Measurements from ENCODE around the gene ARHGEF18.
A peak's percentile ranks its signal among the peaks of the same experiment; 100 is the strongest.

Gene ARHGEF18

DNA sequence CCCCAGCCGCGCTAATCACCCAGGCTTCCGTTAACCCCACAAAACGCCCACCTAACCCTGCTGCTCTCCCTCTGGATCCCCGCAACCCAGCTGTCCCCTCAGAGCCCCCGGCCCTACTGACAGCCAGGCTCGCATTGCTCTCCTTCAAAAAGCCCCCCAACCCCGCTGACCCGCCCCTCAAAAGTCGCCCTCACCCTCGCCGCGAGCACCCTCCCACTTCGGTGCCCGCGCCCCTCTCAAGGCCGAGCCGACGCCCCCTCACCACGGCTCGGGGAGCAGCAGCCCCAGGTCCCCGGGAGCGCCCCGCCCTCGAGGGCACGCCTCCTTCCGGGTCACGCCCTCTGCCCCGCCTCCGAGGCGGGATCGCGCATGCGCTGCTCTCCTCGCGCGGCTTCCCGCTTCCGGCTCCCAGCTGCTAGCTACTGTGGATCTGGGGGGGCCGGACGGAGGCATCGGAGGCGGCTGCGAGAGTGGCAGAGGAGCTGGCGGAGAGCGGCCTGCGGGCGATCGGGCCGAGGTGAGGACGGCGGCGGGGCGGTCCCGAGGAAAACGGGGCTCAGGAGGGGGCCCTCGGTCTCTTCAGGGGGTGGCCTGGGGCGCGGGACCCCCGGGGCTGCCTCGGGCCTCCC is 46.1 kb downstream of the ARHGEF18 start (continued):
- TF ChIP-seq, protein P1, sequence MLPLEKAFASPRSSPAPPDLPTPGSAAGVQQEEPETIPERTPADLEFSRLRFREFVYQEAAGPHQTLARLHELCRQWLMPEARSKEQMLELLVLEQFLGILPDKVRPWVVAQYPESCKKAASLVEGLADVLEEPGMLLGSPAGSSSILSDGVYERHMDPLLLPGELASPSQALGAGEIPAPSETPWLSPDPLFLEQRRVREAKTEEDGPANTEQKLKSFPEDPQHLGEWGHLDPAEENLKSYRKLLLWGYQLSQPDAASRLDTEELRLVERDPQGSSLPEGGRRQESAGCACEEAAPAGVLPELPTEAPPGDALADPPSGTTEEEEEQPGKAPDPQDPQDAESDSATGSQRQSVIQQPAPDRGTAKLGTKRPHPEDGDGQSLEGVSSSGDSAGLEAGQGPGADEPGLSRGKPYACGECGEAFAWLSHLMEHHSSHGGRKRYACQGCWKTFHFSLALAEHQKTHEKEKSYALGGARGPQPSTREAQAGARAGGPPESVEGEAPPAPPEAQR (tag by site-specific recombination; IDR thresholded peaks at IDR 0.05), result no peak
- TF ChIP-seq ZBTB21 (tag by site-specific recombination; IDR thresholded peaks at IDR 0.05), result no peak
- no peak for TF ChIP-seq ZNF654 (tag by site-specific recombination; IDR thresholded peaks at IDR 0.05; ENCODE audit: low read depth)
- no peak for TF ChIP-seq ZNF155 (tag by site-specific recombination; IDR thresholded peaks at IDR 0.05)
- TF ChIP-seq TRIM28 (IDR thresholded peaks at IDR 0.05; ENCODE audit: borderline replicate concordance, low read length), result no peak
- no peak; the same call in 1 of the 2 replicates for TF ChIP-seq ZBTB8A (tag by site-specific recombination; IDR thresholded peaks at IDR 0.05)
- no peak for TF ChIP-seq ZNF341 (tag by site-specific recombination; IDR thresholded peaks at IDR 0.05; ENCODE audit: low read depth)
- TF ChIP-seq ZNF701 (tag by site-specific recombination; IDR thresholded peaks at IDR 0.05), result no peak
- TF ChIP-seq ZNF561 (tag by site-specific recombination; IDR thresholded peaks at IDR 0.05; ENCODE audit: borderline replicate concordance), result no peak
- no peak for TF ChIP-seq ZFP41 (tag by site-specific recombination; IDR thresholded peaks at IDR 0.05; ENCODE audit: borderline replicate concordance)
- TF ChIP-seq ZNF274 (IDR thresholded peaks at IDR 0.05; ENCODE audit: low read length), result no peak
- no peak for TF ChIP-seq ZNF274 (tag by site-specific recombination; IDR thresholded peaks at IDR 0.05; ENCODE audit: borderline replicate concordance)
- TF ChIP-seq ZNF558 (tag by site-specific recombination; IDR thresholded peaks at IDR 0.05), result no peak
- TF ChIP-seq SCRT2 (tag by site-specific recombination; IDR thresholded peaks at IDR 0.05), result no peak
- no peak for TF ChIP-seq GFI1B (tag by site-specific recombination; IDR thresholded peaks at IDR 0.05)
- no peak for TF ChIP-seq YY1 (tag by site-specific recombination; IDR thresholded peaks at IDR 0.05)
- peak; percentile 91; the same call in 1 of the 2 replicates for TF ChIP-seq KLF8 (tag by site-specific recombination; IDR thresholded peaks at IDR 0.05)
- no peak for TF ChIP-seq ZNF23 (tag by site-specific recombination; IDR thresholded peaks at IDR 0.05; ENCODE audit: borderline replicate concordance)
- no peak for TF ChIP-seq ZNF174 (tag by site-specific recombination; IDR thresholded peaks at IDR 0.05)
- TF ChIP-seq, protein P2, sequence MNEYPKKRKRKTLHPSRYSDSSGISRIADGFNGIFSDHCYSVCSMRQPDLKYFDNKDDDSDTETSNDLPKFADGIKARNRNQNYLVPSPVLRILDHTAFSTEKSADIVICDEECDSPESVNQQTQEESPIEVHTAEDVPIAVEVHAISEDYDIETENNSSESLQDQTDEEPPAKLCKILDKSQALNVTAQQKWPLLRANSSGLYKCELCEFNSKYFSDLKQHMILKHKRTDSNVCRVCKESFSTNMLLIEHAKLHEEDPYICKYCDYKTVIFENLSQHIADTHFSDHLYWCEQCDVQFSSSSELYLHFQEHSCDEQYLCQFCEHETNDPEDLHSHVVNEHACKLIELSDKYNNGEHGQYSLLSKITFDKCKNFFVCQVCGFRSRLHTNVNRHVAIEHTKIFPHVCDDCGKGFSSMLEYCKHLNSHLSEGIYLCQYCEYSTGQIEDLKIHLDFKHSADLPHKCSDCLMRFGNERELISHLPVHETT (tag by site-specific recombination; IDR thresholded peaks at IDR 0.05), result no peak
- TF ChIP-seq, protein P3, sequence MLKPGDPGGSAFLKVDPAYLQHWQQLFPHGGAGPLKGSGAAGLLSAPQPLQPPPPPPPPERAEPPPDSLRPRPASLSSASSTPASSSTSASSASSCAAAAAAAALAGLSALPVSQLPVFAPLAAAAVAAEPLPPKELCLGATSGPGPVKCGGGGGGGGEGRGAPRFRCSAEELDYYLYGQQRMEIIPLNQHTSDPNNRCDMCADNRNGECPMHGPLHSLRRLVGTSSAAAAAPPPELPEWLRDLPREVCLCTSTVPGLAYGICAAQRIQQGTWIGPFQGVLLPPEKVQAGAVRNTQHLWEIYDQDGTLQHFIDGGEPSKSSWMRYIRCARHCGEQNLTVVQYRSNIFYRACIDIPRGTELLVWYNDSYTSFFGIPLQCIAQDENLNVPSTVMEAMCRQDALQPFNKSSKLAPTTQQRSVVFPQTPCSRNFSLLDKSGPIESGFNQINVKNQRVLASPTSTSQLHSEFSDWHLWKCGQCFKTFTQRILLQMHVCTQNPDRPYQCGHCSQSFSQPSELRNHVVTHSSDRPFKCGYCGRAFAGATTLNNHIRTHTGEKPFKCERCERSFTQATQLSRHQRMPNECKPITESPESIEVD (tag by site-specific recombination; IDR thresholded peaks at IDR 0.05), result no peak
- TF ChIP-seq ZNF292 (tag by site-specific recombination; IDR thresholded peaks at IDR 0.05; ENCODE audit: borderline replicate concordance, low read depth), result no peak
- no peak for TF ChIP-seq ZNF138 (tag by site-specific recombination; IDR thresholded peaks at IDR 0.05; ENCODE audit: borderline replicate concordance)
- TF ChIP-seq ZNF248 (tag by site-specific recombination; IDR thresholded peaks at IDR 0.05), result no peak
- TF ChIP-seq, protein P4, sequence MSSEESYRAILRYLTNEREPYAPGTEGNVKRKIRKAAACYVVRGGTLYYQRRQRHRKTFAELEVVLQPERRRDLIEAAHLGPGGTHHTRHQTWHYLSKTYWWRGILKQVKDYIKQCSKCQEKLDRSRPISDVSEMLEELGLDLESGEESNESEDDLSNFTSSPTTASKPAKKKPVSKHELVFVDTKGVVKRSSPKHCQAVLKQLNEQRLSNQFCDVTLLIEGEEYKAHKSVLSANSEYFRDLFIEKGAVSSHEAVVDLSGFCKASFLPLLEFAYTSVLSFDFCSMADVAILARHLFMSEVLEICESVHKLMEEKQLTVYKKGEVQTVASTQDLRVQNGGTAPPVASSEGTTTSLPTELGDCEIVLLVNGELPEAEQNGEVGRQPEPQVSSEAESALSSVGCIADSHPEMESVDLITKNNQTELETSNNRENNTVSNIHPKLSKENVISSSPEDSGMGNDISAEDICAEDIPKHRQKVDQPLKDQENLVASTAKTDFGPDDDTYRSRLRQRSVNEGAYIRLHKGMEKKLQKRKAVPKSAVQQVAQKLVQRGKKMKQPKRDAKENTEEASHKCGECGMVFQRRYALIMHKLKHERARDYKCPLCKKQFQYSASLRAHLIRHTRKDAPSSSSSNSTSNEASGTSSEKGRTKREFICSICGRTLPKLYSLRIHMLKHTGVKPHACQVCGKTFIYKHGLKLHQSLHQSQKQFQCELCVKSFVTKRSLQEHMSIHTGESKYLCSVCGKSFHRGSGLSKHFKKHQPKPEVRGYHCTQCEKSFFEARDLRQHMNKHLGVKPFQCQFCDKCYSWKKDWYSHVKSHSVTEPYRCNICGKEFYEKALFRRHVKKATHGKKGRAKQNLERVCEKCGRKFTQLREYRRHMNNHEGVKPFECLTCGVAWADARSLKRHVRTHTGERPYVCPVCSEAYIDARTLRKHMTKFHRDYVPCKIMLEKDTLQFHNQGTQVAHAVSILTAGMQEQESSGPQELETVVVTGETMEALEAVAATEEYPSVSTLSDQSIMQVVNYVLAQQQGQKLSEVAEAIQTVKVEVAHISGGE (tag by site-specific recombination; conservative IDR thresholded peaks at IDR 0.05; ENCODE audit: low read depth), result 0 out of 2 replicates have a peak, but pooled peaks have one; percentile 21
- TF ChIP-seq ZNF677 (tag by site-specific recombination; IDR thresholded peaks at IDR 0.05), result no peak
- no peak for TF ChIP-seq HOXA7 (CRISPR knock-in tag; IDR thresholded peaks at IDR 0.05; ENCODE audit: borderline replicate concordance)
- TF ChIP-seq, protein P5, sequence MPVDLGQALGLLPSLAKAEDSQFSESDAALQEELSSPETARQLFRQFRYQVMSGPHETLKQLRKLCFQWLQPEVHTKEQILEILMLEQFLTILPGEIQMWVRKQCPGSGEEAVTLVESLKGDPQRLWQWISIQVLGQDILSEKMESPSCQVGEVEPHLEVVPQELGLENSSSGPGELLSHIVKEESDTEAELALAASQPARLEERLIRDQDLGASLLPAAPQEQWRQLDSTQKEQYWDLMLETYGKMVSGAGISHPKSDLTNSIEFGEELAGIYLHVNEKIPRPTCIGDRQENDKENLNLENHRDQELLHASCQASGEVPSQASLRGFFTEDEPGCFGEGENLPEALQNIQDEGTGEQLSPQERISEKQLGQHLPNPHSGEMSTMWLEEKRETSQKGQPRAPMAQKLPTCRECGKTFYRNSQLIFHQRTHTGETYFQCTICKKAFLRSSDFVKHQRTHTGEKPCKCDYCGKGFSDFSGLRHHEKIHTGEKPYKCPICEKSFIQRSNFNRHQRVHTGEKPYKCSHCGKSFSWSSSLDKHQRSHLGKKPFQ (tag by site-specific recombination; IDR thresholded peaks at IDR 0.05), result no peak
- TF ChIP-seq ZNF830 (tag by site-specific recombination; IDR thresholded peaks at IDR 0.05; ENCODE audit: low read depth), result no peak
- TF ChIP-seq, protein P6, sequence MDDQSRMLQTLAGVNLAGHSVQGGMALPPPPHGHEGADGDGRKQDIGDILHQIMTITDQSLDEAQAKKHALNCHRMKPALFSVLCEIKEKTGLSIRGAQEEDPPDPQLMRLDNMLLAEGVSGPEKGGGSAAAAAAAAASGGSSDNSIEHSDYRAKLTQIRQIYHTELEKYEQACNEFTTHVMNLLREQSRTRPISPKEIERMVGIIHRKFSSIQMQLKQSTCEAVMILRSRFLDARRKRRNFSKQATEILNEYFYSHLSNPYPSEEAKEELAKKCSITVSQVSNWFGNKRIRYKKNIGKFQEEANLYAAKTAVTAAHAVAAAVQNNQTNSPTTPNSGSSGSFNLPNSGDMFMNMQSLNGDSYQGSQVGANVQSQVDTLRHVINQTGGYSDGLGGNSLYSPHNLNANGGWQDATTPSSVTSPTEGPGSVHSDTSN (CRISPR knock-in tag; IDR thresholded peaks at IDR 0.05), result no peak
- 0 out of 2 replicates have a peak, but pooled peaks have one; percentile 25 for TF ChIP-seq SP7 (tag by site-specific recombination; IDR thresholded peaks at IDR 0.05)

Data from HEK293 (cell line).